CD4-positive, alpha-beta T cell treated with Interleukin-21 for 1 hour (primary cell): ENCODE data around the gene KRT80.

Source experiments
- DNase-seq: peaks from one replicate; pipeline ENCODE4 v3.0.0-alpha.2; 2020

Gene KRT80

GRCh38 chr12:52151153-52151836 lies 40.5 kb downstream of the KRT80 start:
- no peak for DNase-seq

DNA sequence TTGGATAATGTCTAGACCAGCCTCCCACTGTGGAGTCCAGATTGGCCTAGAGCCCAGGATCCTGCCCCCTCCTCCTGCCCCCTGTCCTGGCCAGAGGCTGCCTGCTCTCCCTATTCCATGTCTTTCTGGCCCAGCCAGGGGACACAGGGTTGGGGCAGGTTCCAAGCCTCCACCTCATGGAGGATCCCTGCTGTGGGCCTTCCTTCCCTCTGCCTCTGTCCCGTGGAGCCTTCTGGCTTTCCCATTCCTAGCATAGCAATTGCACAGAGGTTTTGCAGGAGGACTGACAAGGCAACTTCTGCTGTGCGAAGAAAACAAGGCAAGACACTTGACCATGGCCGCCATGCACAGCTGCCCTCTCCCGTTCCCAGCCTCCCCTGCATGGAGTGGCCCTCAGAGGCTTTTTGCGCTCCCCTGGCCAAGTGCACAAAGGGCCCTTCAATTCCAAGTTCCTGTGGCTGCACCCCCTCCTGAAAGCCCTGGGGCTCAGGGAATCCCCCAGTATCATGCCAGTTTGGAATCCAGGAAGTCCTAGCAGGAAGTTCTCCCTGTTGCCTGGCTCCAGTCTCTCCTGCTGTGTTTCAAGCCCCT lies 42.1 kb downstream of the KRT80 start:
- DNase-seq: no peak

DNA sequence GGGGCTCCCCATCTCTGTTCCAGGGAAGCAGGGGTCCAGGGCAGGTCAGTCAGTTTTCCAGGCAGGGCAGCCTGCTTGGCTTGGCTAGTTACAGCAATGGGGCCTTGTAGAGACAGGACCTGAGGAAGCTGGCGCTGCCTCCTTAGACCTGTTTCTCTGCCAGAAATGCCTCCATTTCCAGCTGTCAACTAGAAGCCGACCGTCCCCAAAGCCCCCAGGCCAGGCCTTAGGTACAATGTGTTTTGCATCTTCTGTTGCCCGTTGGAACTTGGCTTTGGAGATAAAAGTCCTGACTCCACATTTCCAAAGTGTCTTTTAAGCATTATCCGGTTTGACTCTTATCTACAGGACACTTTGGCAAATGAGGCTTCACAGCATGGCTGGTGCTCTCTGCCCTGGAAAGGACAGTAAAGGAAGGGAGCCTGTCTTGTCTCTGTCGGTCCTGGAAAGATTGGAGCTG lies 42.6 kb downstream of the KRT80 start:
- DNase-seq: no peak

DNA sequence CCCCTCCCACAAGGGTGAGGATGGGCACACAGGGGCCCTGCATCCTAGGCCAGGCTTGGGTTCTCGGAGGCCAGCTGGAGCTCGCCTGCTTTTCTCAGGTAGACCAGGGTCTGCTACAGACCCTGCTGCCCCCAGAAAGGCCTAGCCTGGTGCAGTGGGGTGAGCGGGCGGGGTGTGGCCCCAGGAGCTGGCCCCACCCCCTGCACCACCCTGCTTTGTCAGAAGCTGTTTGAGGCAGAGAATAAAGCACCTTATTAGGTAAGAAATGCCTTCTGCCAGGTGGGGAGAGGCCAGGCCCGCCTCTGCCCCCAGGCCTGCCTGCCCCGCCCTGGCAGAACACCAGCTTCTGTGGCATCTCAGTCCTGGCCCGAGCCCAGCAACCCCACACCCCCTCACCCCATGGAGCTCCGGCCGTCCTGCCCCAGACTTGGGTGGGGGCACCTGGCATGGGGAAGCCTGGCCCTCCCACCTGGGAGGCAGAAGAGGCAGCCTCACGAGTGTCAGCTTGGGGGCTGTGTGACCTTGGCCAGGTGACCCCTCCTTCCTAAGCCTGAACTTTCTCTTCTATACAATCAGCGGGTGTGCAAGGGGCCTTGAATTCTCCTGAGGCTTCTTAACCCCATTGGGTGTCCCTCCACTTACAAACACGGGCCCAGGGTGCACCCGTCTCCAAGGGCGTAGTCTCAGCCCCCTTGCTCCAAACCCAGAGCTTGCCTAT lies 43.2 kb downstream of the KRT80 start:
- no peak for DNase-seq

DNA sequence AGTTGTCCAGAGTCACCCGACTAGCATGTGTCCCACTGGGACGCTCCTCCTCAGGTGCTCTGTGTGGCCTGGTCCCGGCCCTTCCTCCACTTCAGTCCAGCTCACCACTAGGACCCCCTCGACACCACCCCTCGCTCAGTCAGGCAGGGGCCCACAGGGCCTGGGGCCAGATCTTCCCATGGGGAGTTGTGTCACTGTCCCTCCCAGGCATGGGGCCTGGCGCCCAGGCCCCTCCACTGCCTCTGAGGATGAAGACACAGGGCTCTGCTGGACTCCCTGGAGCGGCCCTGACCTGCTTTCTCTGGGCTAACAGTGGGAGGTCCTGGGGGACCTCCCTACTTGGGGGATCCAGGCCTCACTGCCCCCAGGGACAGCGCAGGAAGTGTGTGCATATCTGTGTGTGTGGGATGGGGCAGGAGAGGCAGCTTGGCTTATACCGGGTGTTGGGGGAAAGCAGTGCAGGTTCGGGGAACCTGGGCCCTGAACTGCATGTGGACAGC lies 43.8 kb downstream of the KRT80 start:
- DNase-seq: no peak

DNA sequence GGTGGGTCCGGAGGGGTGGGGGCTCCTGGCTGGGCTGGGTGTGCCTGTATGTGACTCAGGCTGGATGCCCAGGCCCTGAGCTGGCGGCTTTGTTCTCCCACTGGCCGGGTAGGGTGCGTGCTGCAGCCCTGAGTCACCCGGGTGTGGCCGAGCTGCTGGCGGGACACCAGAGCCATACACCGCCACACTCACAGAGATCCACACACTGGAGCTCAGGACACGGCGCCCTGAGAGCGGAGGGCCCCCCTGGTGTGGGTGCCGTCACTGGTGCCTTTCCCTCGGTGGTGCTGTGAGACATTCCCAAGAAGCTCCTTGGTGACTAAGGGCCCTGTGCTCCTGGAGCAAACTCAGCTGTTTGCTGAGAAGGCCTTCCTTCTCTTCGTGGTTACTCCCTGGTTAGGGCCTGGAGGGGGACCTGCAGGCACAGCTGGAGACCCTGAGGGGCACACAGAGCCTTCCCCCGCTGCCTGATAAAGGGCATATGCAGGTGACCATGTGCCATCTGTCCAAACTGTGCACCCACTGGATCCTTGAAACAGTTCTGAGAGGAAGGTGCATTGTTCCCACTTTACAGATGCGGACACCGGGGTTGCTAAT lies 44.3 kb downstream of the KRT80 start:
- DNase-seq: no peak

DNA sequence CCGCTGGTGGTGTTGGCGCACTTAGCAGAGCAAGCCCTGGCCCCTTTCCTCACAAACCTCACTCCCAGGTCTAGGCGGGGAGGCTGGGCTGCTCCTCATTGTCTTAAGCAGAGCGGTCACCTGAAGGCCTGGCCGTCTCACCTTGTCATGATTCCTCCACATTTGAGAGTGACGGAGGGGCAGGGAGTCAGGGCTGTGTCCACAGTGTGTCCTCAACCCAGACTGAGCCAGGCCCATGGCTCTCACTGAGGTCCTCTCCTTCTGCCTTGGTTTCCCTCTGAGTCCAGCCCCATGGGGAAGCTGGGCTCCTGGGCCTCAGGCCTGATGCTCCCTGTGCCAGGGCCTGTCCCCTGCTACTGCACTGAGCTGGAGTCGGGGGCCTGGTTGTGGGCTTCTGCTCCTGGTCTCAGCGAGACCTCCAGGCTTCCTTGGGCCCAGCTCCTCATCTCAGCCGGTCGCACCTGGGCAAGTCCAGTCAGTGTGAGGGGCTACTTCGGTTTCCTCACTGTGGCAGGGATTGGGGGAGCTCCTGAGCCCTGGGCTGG lies 44.9 kb downstream of the KRT80 start:
- DNase-seq: no peak

GRCh38 chr12:52146089-52146821 lies 45.6 kb downstream of the KRT80 start:
- no peak for DNase-seq

DNA sequence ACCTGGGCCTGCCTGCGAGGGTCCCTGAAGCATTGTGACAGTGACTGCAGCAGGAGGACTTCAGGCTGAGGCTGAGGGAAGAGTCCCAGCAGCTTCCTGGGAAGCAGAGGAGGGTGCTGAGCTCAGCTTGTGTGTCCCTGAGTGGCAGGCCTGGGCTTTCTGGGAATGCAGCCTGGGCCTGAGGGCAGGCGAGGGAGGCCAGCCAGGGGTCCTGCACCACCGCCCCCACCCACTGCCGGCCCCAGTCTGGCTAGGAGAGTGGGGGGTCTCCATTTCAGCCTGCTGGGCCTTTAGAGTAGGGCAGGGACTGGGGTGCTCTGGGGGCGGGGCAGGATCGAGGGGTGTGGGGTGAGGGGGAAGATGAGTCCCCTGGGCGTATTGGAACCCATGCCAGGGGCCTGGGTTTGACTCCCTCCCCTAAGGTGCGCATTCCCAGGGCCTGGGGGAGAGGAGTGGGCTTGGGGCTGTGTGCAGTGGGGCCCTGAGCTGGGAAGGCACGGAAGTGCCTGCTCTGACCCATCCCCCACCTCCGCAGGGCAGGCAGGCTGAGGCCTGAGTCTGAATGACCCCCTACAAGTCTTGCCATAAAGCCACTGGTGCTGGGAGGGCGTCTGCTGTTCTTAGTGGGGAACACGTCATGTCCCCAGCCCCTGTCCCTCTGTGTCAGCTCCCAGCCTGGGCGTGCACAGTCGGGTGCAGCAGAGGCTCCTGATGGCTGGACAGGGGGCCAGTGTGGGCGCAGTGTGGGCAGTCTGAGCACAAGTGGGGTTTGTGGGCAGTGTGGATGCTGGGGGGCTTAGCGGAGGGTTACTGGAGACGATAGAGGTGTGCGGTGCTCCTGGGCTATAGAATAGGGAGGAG lies 46.4 kb downstream of the KRT80 start:
- no peak for DNase-seq

- DNase-seq: no peak
Observed at GRCh38 chr12:52144512-52145227, 47.1 kb downstream of the KRT80 start.

DNA sequence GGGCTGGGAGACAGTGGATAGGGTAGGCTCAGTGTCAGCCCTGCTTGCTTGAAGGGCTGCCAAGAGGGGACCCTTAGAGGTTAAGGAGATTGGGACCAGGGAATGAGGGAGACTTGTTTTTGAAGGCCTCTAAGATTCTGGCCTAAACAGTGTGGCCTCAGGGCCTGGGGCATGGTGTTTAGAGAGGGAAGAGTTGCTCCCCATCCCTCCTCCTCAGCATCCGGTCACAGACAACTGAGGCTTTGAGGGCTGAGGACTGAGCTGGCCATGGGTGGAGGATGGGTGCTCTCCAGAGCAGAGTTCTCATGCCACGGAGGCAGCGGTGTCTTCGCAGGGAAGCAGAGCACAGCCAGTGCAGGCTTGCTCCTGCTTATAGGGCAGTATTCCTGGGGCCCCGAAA lies 49.4 kb downstream of the KRT80 start:
- no peak for DNase-seq

GRCh38 chr12:52141875-52142274 lies 49.9 kb downstream of the KRT80 start:
- DNase-seq: no peak

DNA sequence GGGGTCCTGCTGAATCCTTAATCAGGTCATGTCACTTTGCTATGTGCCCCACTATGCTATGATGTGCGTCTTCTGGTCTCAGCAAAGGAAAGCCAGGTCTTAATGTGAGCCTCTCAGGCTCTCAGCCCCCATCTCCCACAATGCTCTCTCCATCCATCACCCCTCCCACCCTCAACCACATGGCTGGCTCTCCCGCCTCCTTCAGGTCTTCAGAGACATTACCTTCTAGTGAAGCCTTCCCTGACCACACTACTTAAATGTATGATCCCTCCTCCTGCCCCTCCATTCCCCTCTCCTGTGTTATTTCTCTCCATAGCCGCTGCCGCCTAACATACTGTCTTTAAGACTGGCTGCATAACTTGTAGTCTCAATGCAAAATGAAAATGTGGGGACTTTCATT lies 50.5 kb downstream of the KRT80 start:
- no peak for DNase-seq

DNA sequence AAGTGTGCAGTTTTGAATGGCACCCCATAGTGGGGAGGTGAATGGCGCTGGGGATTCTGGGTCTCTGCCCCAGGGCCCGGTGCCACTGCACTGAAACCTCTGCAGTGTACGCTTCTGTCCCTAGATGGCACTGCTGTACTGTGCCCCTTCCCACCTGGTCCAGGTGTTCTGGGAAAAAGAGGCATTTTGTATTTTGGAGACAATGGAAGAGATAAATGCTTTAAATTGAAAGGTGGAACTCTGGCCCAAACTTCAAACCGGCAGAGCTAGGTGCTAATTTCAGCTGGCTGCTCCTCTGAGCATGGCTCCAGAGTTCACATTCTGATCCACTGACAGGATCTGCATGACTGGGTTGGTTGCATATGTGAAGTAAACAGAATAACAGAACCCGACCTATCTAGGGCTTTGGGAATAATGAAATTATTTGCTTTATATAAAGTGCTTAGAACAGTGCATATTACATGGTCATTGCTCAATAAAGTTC lies 52.2 kb downstream of the KRT80 start:
- peak; percentile 36 for DNase-seq

DNA sequence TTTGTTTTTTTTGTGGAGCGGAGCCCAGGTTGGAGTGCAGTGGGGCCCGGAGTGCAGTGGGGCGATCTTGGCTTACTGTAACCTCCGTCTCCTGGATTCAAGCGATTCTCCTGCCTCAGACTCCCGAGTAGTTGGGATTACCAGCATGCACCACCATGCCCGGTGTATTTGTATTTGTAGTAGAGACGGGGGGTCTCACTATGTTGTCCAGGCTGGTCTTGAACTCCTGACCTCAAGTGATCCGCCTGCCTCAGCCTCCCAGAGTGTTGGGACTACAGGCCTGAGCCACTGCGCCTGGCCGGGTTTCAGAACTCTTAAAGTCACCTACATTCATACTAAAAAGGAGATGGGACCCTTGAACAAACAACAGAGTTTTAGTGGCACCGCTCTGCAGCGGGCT lies 52.7 kb downstream of the KRT80 start:
- no peak for DNase-seq

GRCh38 chr12:52137746-52138145 lies 54.1 kb downstream of the KRT80 start:
- DNase-seq: no peak

- no peak for DNase-seq
Observed at GRCh38 chr12:52132754-52133161, 59.1 kb downstream of the KRT80 start.

GRCh38 chr12:52130711-52131110 lies 61.1 kb downstream of the KRT80 start:
- DNase-seq: no peak

DNA sequence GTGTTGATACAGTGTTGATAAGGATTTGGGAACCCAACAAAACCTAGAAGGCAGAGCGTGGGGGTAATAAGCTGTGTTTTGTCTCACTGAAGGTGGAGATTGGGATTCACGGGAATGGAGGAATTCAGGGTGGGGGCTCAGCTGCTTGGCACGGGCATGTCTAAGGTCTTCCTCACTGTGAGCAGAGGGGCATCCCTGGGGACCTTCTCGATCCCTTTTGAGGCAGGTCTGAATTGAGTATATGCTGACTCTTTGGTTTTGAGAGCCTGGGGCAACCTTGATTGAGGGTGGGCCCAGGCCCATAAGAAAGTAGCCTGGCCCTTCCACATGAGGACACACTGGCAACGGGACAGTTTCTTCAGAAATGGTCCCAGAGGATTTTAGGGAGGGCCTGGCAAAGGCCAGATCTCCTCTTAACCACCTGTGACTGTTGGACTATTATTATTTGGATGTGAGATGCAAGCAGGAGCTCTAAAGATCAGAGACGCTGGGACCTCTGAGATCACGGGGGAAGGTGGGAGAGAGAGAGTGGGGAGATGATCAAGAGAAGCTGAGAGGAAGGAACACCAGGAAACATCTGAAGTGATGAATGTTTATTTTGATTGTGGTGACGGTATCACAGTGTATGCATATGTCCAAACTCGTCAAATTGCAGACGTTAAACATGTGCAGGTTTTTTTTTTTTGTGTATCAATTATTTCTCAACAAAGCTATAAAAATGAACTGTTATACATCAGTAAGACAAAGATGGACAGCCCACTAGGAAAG lies 63.9 kb downstream of the KRT80 start:
- DNase-seq: no peak
